B cell (primary cell): ENCODE measurements around the gene BSG. TPM values are rescaled to one million over a fixed set of nuclear protein-coding genes. Genes with fewer than 3 reads are reported as not detected.

Source experiments
- ATAC-seq: fragments of 200-7000 bp; cut with Tn5 transposase; one replicate; pipeline ENCODE4 v1.10.0; 2021; ENCODE audit warnings: low read depth, mild to moderate bottlenecking, moderate number of reproducible peaks, moderate library complexity
- CTCF ChIA-PET: fragments of 350-600 bp; sonication (Branson Sonifier 250); formaldehyde crosslinking; loops from one replicate; lab custom pipeline; 2021; ENCODE audit warnings: antibody characterized with exemption, inconsistent platforms; lab: Charles Lee
- POLR2A ChIA-PET: fragments of 350-600 bp; sonication (Branson Sonifier 250); formaldehyde crosslinking; loops from one replicate; lab custom pipeline; 2021; ENCODE audit warnings: antibody characterized with exemption; lab: Charles Lee
- DNase-seq: peaks from one replicate; pipeline ENCODE4 v3.0.0; 2013
- H2AFZ ChIP-seq: 2 replicates; pipeline ENCODE4 v1.6.1; 2012; ENCODE audit warnings: mild to moderate bottlenecking, low read depth, low read length; ENCODE audit not compliant: insufficient read depth, poor library complexity, severe bottlenecking
- H3K27ac ChIP-seq, 2 donors: 1 replicate in 1 of 2; 2 replicates in 1 of 2; pipeline ENCODE4 v1.5.1; 2012 to 2013; ENCODE audit warnings: low read length in 2 of 2, mild to moderate bottlenecking in 2 of 2, moderate library complexity in 1 of 2
- H3K27me3 ChIP-seq, 4 experiments: fragments of 200-600 bp in 1 of 4; sonication (generic) in 1 of 4; replicated peaks in 1 of 4; 1 replicate in 2 of 4; 2 replicates in 2 of 4; pipeline versions ENCODE4 v1.6.1 to v1.7.0; 2013 to 2016; ENCODE audit warnings: low read length in 3 of 4, mild to moderate bottlenecking in 2 of 4, mixed read lengths in 1 of 4, moderate library complexity in 1 of 4; ENCODE audit not compliant: insufficient read depth in 4 of 4, control insufficient read depth in 3 of 4; ENCODE audit errors: control extremely low read depth in 1 of 4
- H3K36me3 ChIP-seq, 2 experiments: replicated peaks in 1 of 2; 1 replicate in 1 of 2; 2 replicates in 1 of 2; pipeline versions ENCODE4 v1.6.1 to v1.7.1; 2013; ENCODE audit warnings: low read length in 1 of 2; ENCODE audit not compliant: insufficient read depth in 2 of 2, control insufficient read depth in 1 of 2; ENCODE audit errors: control extremely low read depth in 1 of 2, extremely low read depth in 1 of 2
- H3K4me1 ChIP-seq, 2 donors: fragments of 200-600 bp in 1 of 2; sonication (generic) in 1 of 2; 1 replicate in 1 of 2; 2 replicates in 1 of 2; pipeline versions ENCODE4 v1.5.1 to v1.6.1; 2013 to 2017; ENCODE audit warnings: low read length in 2 of 2; ENCODE audit not compliant: control insufficient read depth in 2 of 2, insufficient read depth in 2 of 2
- H3K4me2 ChIP-seq: replicated peaks from 2 replicates; pipeline ENCODE3; 2012; ENCODE audit warnings: mild to moderate bottlenecking, low read depth, low read length; ENCODE audit not compliant: poor library complexity, severe bottlenecking
- H3K4me3 ChIP-seq, 5 experiments: fragments of 200-600 bp in 1 of 5; sonication (generic) in 1 of 5; 1 replicate in 3 of 5; 2 replicates in 2 of 5; pipeline versions ENCODE4 v1.5.1 to v1.7.0; 2011 to 2016; ENCODE audit warnings: low read length in 4 of 5, mild to moderate bottlenecking in 4 of 5, low read depth in 2 of 5, control low read depth in 1 of 5, moderate library complexity in 1 of 5; ENCODE audit not compliant: insufficient read depth in 1 of 5; ENCODE audit errors: control extremely low read depth in 1 of 5, extremely low read depth in 1 of 5
- H3K79me2 ChIP-seq: fragments of 200-600 bp; sonication (generic); one replicate; pipeline ENCODE4 v1.6.0; 2016; ENCODE audit warnings: low read length; ENCODE audit not compliant: control insufficient read depth, insufficient read depth
- H3K9ac ChIP-seq: fragments of 200-600 bp; sonication (generic); 2 replicates; pipeline ENCODE4 v1.6.1; 2017; ENCODE audit warnings: mild to moderate bottlenecking, low read length, moderate library complexity
- H3K9me3 ChIP-seq, 3 donors: one replicate each; pipeline versions ENCODE4 v1.6.1 to v1.7.1; 2013; ENCODE audit warnings: low read length in 2 of 3; ENCODE audit not compliant: control insufficient read depth in 2 of 3, insufficient read depth in 1 of 3; ENCODE audit errors: control extremely low read depth in 1 of 3
- H4K20me1 ChIP-seq: 2 replicates; pipeline ENCODE4 v1.6.0; 2012; ENCODE audit warnings: mild to moderate bottlenecking, low read length; ENCODE audit not compliant: insufficient read depth, control insufficient read depth, poor library complexity, severe bottlenecking
- H3K27ac Mint-ChIP-seq: one replicate; pipeline ENCODE4 v1.8.0; 2021; ENCODE audit warnings: mixed read lengths
- H3K27me3 Mint-ChIP-seq: one replicate; pipeline ENCODE4 v1.8.0; 2021; ENCODE audit warnings: mixed read lengths
- H3K4me1 Mint-ChIP-seq: one replicate; pipeline ENCODE4 v1.8.0; 2021; ENCODE audit warnings: mixed read lengths
- H3K4me3 Mint-ChIP-seq: one replicate; pipeline ENCODE4 v1.8.0; 2021; ENCODE audit warnings: mixed read lengths
- H3K9me3 Mint-ChIP-seq: one replicate; pipeline ENCODE4 v1.8.0; 2022; ENCODE audit warnings: mixed read lengths; ENCODE audit not compliant: insufficient read depth
- CTCF ChIP-seq: fragments of 200-600 bp; IDR thresholded peaks from one replicate; pipeline ENCODE4 v1.8.0; 2022; ENCODE audit warnings: antibody characterized with exemption, mild to moderate bottlenecking
- EZH2 ChIP-seq: IDR thresholded peaks from 2 replicates; pipeline ENCODE4 v1.6.1; 2012; ENCODE audit warnings: borderline replicate concordance, low read depth, mild to moderate bottlenecking, moderate library complexity, low read length; ENCODE audit not compliant: insufficient read depth, poor library complexity, severe bottlenecking
- WGBS: methylation state at CpG from one replicate; pipeline ENCODE4 v1.1.5; 2013; ENCODE audit warnings: missing lambda C conversion rate; ENCODE audit not compliant: insufficient coverage; 5-methylcytosine and 5-hydroxymethylcytosine counted together
- intact Hi-C: fragments of 100-400 bp; cut with micrococcal nuclease; formaldehyde crosslinking; loops from one replicate; pipeline ENCODE4 v1.10.0; 2022
- polyA plus RNA-seq: library from polyadenylated mRNA; depleted of rRNA; stranded (reverse); fragments of >200 nt; gene quantifications from 2 replicates; pipeline ENCODE4 v1.2.3, GENCODE V29; 2012
- total RNA-seq, 2 donors: library from RNA; stranded (reverse); fragments of 120-200 nt in 1 of 2; gene quantifications; 1 replicate in 1 of 2; 2 replicates in 1 of 2; pipeline versions ENCODE4 v1.2.3 to v1.2.4, GENCODE V29; 2013 to 2022

BSG gene
- total and polyA plus RNA-seq, 2 donors (not counting 1 experiment from before 2014, with no cell fraction given): 82.1 to 131 TPM

DNA sequence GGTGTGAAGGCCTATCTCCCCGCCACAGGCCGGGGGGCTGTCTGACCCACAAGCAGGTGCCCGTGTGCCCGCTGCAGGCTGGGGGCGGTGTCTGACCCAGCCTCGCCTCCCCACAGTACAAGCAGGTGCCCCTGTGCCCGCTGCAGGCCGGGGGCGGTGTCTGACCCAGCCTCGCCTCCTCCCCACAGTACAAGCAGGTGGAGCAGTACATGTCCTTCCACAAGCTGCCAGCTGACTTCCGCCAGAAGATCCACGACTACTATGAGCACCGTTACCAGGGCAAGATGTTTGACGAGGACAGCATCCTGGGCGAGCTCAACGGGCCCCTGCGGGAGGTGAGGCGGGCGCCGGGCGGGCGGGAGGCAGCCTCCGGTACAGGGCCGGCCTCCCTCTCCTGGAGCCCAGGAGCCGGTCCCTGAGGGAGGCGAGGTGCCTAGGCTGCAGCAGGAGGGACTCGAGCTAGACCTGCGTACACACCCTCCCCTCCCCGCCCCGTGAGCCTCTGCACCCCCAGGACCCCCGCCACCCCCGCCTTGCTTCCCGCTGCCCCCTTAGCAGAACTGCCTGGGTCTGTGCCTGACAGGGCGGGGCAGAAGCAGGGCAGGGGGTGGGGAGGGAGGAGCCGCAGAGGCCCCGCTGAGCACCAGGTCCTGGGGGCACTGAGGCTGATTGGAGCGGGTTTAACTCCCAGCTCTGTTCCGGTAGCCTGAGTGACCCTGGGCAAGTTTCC is 37.8 kb downstream of the BSG start:
- Histone ChIP-seq H3K27ac (peak overlapping the region; percentile 19 to 44), H3K4me3 (peak overlapping the region in 4 of 5 experiments; percentile 41 to 61 (median 49)), H3K9me3 (peaks cover 0 to 2% (median 0%) of the 10 kb centered on the region in 3 donors), H3K4me1 (peaks cover 11 to 30% of the 10 kb centered on the region in 2 donors), H3K9ac (peak overlapping the region; percentile 58), H3K79me2 (no peaks in the 10 kb centered on the region), H3K27me3 (peaks cover 0 to 5% (median 2%) of the 10 kb centered on the region in 4 experiments), H3K36me3 (no peaks in the 10 kb centered on the region), H2AFZ (peak overlapping the region; percentile 79), H4K20me1 (no peaks in the 10 kb centered on the region), H3K4me2 (peak overlapping the region; percentile 81)
- ATAC-seq (peak; percentile 53), DNase-seq (peak; percentile 52)
- peaks cover 4% of the 10 kb centered on the region for H3K27me3 Mint-ChIP-seq
- intact Hi-C loops: no loop called here
- H3K9me3 Mint-ChIP-seq: no peaks in the 10 kb centered on the region
- TF ChIP-seq EZH2: no peak
- TF ChIP-seq CTCF: no peak
- CTCF ChIA-PET: interaction anchor here (0.8 kb wide), 1 partner anchor 26 kb away, joined by 4 read pairs; no protein-coding TSS in a partner anchor
- H3K4me1 Mint-ChIP-seq: peaks cover 12% of the 10 kb centered on the region
- H3K4me3 Mint-ChIP-seq: peak overlapping the region; percentile 84
- POLR2A ChIA-PET: interaction anchor here (0.9 kb wide), 1 partner anchor 23 kb away, joined by 3 read pairs; the partner anchor contains the start of gene POLRMT
- peak overlapping the region; percentile 78 for H3K27ac Mint-ChIP-seq
- 26% methylated on average over 31 of the region's 38 CpGs for WGBS
